NOMO-1 (cell line): ENCODE data around the gene CLEC2D.
A peak's percentile ranks its signal among the peaks of the same experiment; 100 is the strongest.
"Not testable (repeated sequence)": the region's sequence is repeated elsewhere in the genome, so short reads cannot be mapped to it uniquely, and the experiment has no call there.

ENCODE experiments used
- DNase-seq, 2 experiments: peaks; one replicate each; lab custom pipeline; 2025; ENCODE audit not compliant: unreplicated experiment in 2 of 2; lab: John Stamatoyannopoulos, UW

The CLEC2D gene

GRCh38 chr12:9725213-9725870 is 55.8 kb downstream of the CLEC2D start:
- peak in 1 of 2 experiments; percentile 34 for DNase-seq

- DNase-seq, result no peak
These were observed 58.3 kb downstream of the CLEC2D start for GRCh38 chr12:9727813-9728212.

- no peak for DNase-seq
These were observed 59.6 kb downstream of the CLEC2D start for GRCh38 chr12:9729082-9729481.

GRCh38 chr12:9730011-9730410 is 60.5 kb downstream of the CLEC2D start:
- no peak for DNase-seq

- no peak for DNase-seq
These were observed 61.1 kb downstream of the CLEC2D start for GRCh38 chr12:9730591-9730990.

GRCh38 chr12:9731393-9731792 is 61.9 kb downstream of the CLEC2D start:
- DNase-seq, result no peak

GRCh38 chr12:9731797-9732196 is 62.3 kb downstream of the CLEC2D start:
- DNase-seq, result peak; percentile 56 to 95

- peak in 1 of 2 experiments; percentile 74 for DNase-seq
These were observed 63.5 kb downstream of the CLEC2D start, which contains the start of gene CLECL1 for GRCh38 chr12:9732921-9733461. CLECL1 (minus strand) TSS chr12:9733097.

GRCh38 chr12:9735601-9736000 is 66.1 kb downstream of the CLEC2D start:
- DNase-seq, result peak in 1 of 2 experiments; percentile 71

- DNase-seq, result peak; percentile 89 to 97
These were observed 67.6 kb downstream of the CLEC2D start for GRCh38 chr12:9736936-9737705.

GRCh38 chr12:9738905-9739304 is 69.4 kb downstream of the CLEC2D start:
- DNase-seq, result not testable (repeated sequence)

- DNase-seq, result not testable (repeated sequence)
These were observed 70.0 kb downstream of the CLEC2D start for GRCh38 chr12:9739404-9740105.

GRCh38 chr12:9740106-9740750 is 70.7 kb downstream of the CLEC2D start:
- DNase-seq, result no peak

- DNase-seq, result peak; percentile 57 to 90
These were observed 72.2 kb downstream of the CLEC2D start for GRCh38 chr12:9741726-9742125.

GRCh38 chr12:9742661-9743060 is 73.1 kb downstream of the CLEC2D start:
- DNase-seq, result no peak

GRCh38 chr12:9745199-9745598 is 75.7 kb downstream of the CLEC2D start:
- DNase-seq, result no peak
